ENCODE results near the gene BAG5.

- no peak for TF ChIP-seq EP300 (IDR thresholded peaks at IDR 0.05)
- no peak for TF ChIP-seq CTCF (IDR thresholded peaks at IDR 0.05)
These were observed 9.6 kb downstream of the BAG5 start for GRCh38 chr14:103552846-103553210.

Measured in sigmoid colon (tissue), 4 donors.